HG02840 (cell line): Measurements from ENCODE around the gene ZC3H18.
A peak's percentile ranks its signal among the peaks of the same experiment; 100 is the strongest.
"Not testable (repeated sequence)": the region's sequence is repeated elsewhere in the genome, so short reads cannot be mapped to it uniquely, and the experiment has no call there.

Source experiments
- ATAC-seq: cut with Tn5 transposase; IDR thresholded peaks from one replicate; pipeline ENCODE4 v1.9.1; 2021; ENCODE audit warnings: mild to moderate bottlenecking, moderate library complexity, moderate number of reproducible peaks; ENCODE audit not compliant: unreplicated experiment, low FRiP score

The ZC3H18 gene

GRCh38 chr16:88667461-88667860 is 97.3 kb downstream of the ZC3H18 start:
- no peak for ATAC-seq

DNA sequence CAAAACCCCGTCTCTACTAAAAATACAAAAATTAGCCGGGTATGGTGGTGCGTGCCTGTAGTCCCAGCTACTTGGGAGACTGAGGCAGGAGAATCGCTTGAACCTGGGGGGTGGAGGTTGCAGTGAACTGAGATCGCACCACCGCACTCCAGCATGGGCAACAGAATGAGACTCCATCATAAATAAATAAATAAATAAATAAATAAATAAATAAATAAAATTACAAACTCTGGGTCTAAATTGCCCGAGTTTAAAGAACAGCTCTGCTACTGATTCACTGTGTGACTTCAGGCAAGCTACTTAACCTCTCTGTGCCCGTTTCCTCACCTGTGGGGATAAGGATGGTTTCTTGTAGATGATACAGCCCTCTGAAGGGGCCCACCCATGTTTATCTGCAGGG is 99.3 kb downstream of the ZC3H18 start:
- not testable (repeated sequence) for ATAC-seq

DNA sequence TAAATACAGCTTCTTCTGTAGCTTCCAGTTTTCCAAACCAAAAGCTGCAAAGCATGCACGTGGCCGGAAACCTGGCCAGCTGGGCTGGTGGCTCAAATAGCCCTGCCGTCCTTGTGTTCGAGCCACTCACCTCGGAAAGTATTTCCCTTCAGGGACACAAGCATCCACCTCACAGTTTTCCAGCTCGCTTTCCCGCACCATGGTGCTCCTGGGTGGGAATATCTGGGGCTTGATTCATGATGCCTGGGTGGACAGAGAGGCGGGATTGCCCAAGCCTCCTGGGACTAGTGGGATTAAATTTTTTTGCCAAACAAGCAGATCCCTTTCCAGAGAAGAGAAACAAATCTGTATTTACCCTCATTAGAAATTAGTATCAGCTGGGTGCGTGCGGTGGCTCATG is 99.8 kb downstream of the ZC3H18 start:
- ATAC-seq, result no peak

- no peak for ATAC-seq
Measured at GRCh38 chr16:88671806-88672205, 101.6 kb downstream of the ZC3H18 start.

GRCh38 chr16:88672776-88673175 is 102.6 kb downstream of the ZC3H18 start:
- no peak for ATAC-seq

GRCh38 chr16:88673716-88674379 is 103.6 kb downstream of the ZC3H18 start:
- no peak for ATAC-seq

GRCh38 chr16:88676502-88677242 is 106.5 kb downstream of the ZC3H18 start:
- no peak for ATAC-seq

- no peak for ATAC-seq
Measured at GRCh38 chr16:88677721-88678120, 107.5 kb downstream of the ZC3H18 start.

GRCh38 chr16:88678224-88678979 is 108.2 kb downstream of the ZC3H18 start:
- ATAC-seq, result no peak

GRCh38 chr16:88680554-88681083 is 110.4 kb downstream of the ZC3H18 start:
- no peak for ATAC-seq

- ATAC-seq, result peak; percentile 6
Measured at GRCh38 chr16:88681084-88681680, 111.0 kb downstream of the ZC3H18 start.
